GM12878 (cell line): ENCODE measurements around the gene EYA2. TPM values are rescaled to one million over a fixed set of nuclear protein-coding genes. Genes with fewer than 3 reads are reported as not detected.

Source experiments
- ATAC-seq: fragments of 200-7000 bp; cut with Tn5 transposase; 3 replicates; pipeline ENCODE4 v1.9.1; 2020; ENCODE audit warnings: mild to moderate bottlenecking, moderate library complexity
- BruUV-seq: library from RNA; stranded (reverse); fragments of 400-500 nt; replicated peaks from 2 replicates; lab custom pipeline; 2021; lab: Mats Ljungman, UMichigan
- CTCF ChIA-PET: fragments of 300-600 bp; sonication (Branson Sonifier 250); formaldehyde crosslinking; extraction: SDS; loops from one replicate; lab custom pipeline; 2021; ENCODE audit warnings: inconsistent platforms; lab: Yijun Ruan, JAX
- POLR2A ChIA-PET: fragments of 350-600 bp; formaldehyde crosslinking; extraction: SDS; loops from one replicate; lab custom pipeline; 2021; ENCODE audit warnings: inconsistent platforms; lab: Charles Lee
- RAD21 ChIA-PET: fragments of 300-600 bp; sonication (Branson Sonifier 250); formaldehyde crosslinking; loops from one replicate; lab custom pipeline; 2023; ENCODE audit warnings: antibody characterized with exemption; ENCODE audit not compliant: unreplicated experiment; lab: Charles Lee
- SMC1A ChIA-PET: fragments of 300-600 bp; sonication (Branson Sonifier 250); formaldehyde crosslinking; loops from one replicate; lab custom pipeline; 2023; ENCODE audit not compliant: unreplicated experiment, uncharacterized antibody; lab: Charles Lee
- DNase-seq: peaks from one replicate; pipeline ENCODE4 v3.0.0-alpha.2; 2011; ENCODE audit warnings: low read depth, low spot score
- FAIRE-seq: peaks from 3 replicates; lab custom pipeline; 2011; peaks lifted over from hg19 to GRCh38; lab: Jason Lieb, UNC
- H2AFZ ChIP-seq: 2 replicates; pipeline ENCODE4 v1.6.0; 2011; ENCODE audit warnings: low read depth, low read length, control low read depth; ENCODE audit not compliant: control insufficient read depth
- H3K27ac ChIP-seq: 2 replicates; pipeline ENCODE4 v1.5.1; 2011; ENCODE audit warnings: control low read depth; ENCODE audit not compliant: control insufficient read depth, insufficient read depth
- H3K27me3 ChIP-seq, 2 experiments: replicated peaks in 1 of 2; 2 replicates each; pipeline versions ENCODE4 v1.6.0 to v1.6.1; 2011; ENCODE audit warnings: low read length in 1 of 2; ENCODE audit not compliant: control insufficient read depth in 2 of 2, insufficient read depth in 2 of 2
- H3K36me3 ChIP-seq, 2 experiments: 2 replicates each; pipeline ENCODE4 v1.5.1; 2011; ENCODE audit warnings: low read length in 1 of 2; ENCODE audit not compliant: control insufficient read depth in 2 of 2, insufficient read depth in 2 of 2
- H3K4me1 ChIP-seq: 2 replicates; pipeline ENCODE4 v1.6.1; 2011; ENCODE audit warnings: mild to moderate bottlenecking, low read length, moderate library complexity, mixed read lengths; ENCODE audit not compliant: control insufficient read depth, insufficient read depth
- H3K4me2 ChIP-seq: 2 replicates; pipeline ENCODE4 v1.6.0; 2011; ENCODE audit warnings: control low read depth; ENCODE audit not compliant: control insufficient read depth, insufficient read depth
- H3K4me3 ChIP-seq: fragments of 200-600 bp; sonication (generic); 2 replicates; pipeline ENCODE4 v1.5.1; 2016
- H3K79me2 ChIP-seq: 2 replicates; pipeline ENCODE4 v1.6.0; 2011; ENCODE audit warnings: low read length; ENCODE audit not compliant: control insufficient read depth, insufficient read depth
- H3K9ac ChIP-seq: 2 replicates; pipeline ENCODE4 v1.8.0; 2011; ENCODE audit warnings: low read length, control low read depth, mixed read lengths; ENCODE audit not compliant: control insufficient read depth, insufficient read depth
- H3K9me3 ChIP-seq: replicated peaks from 3 replicates; pipeline ENCODE4 v1.5.1; 2011; ENCODE audit warnings: mild to moderate bottlenecking, low read length; ENCODE audit not compliant: control insufficient read depth, insufficient read depth
- H4K20me1 ChIP-seq: 2 replicates; pipeline ENCODE4 v1.6.0; 2011; ENCODE audit not compliant: control insufficient read depth, insufficient read depth
- CEBPZ ChIP-seq: fragments of 150-350 bp; IDR thresholded peaks from 2 replicates; pipeline ENCODE4 v1.6.1; 2016; ENCODE audit warnings: low read depth, low read length
- POU2F2 ChIP-seq: IDR thresholded peaks from 3 replicates; pipeline ENCODE4 v1.6.1; 2011; ENCODE audit warnings: low read depth, mild to moderate bottlenecking, low read length, borderline replicate concordance
- SIX5 ChIP-seq: IDR thresholded peaks from 2 replicates; pipeline ENCODE4 v1.6.1; 2011; ENCODE audit warnings: mild to moderate bottlenecking, low read depth, low read length, moderate library complexity; ENCODE audit not compliant: severe bottlenecking
- TCF12 ChIP-seq: IDR thresholded peaks from 2 replicates; pipeline ENCODE4 v1.6.1; 2011; ENCODE audit warnings: low read depth, mild to moderate bottlenecking, low read length
- USF2 ChIP-seq: IDR thresholded peaks from 2 replicates; pipeline ENCODE4 v1.6.1; 2011; ENCODE audit warnings: low read depth, low read length, improper control_type of control experiment, borderline replicate concordance
- ZNF622 ChIP-seq: fragments of 450-650 bp; IDR thresholded peaks from 2 replicates; pipeline ENCODE4 v1.6.1; 2017; ENCODE audit warnings: mild to moderate bottlenecking, inconsistent platforms
- ZSCAN29 ChIP-seq: fragments of 450-650 bp; IDR thresholded peaks from 2 replicates; pipeline ENCODE4 v1.6.1; 2017; ENCODE audit warnings: mild to moderate bottlenecking, moderate library complexity
- ZZZ3 ChIP-seq: IDR thresholded peaks from 2 replicates; pipeline ENCODE4 v1.6.1; 2011; ENCODE audit warnings: low read depth; ENCODE audit not compliant: control insufficient read depth, insufficient read length
- WGBS: methylation state at CpG from one replicate; pipeline ENCODE4 v1.1.6; 2016; ENCODE audit warnings: low lambda C conversion rate; ENCODE audit not compliant: insufficient replicate concordance, insufficient coverage; ENCODE audit errors: missing lambda C conversion rate; 5-methylcytosine and 5-hydroxymethylcytosine counted together
- in situ Hi-C: fragments of 300-500 bp; cut with MboI; formaldehyde crosslinking; loops from 9 replicates; pipeline ENCODE4 v1.14.3; 2018; ENCODE audit warnings: mixed read lengths
- intact Hi-C: fragments of 100-400 bp; cut with micrococcal nuclease; formaldehyde crosslinking; loops from one replicate; pipeline ENCODE4 v1.14.2; 2022; ENCODE audit not compliant: unreplicated experiment
- polyA plus RNA-seq, 11 experiments: library from polyadenylated mRNA; depleted of rRNA in 4 of 11; unstranded in 6 of 11; stranded (reverse) in 5 of 11; fragments of >200 nt; fragmentation: Nextera tagmentation in 4 of 11; fragmentation: Illumina TruSeq in 1 of 11; extraction: Ambion mirVana in 4 of 11; extraction: Trizol in 1 of 11; gene quantifications; 1 replicate in 1 of 11; 2 replicates in 10 of 11; pipeline versions ENCODE4 v1.2.1 to v1.2.3, GENCODE V29; 2011 to 2016; ENCODE audit warnings: inconsistent platforms in 2 of 11, missing spikeins in 2 of 11, low read depth in 1 of 11
- total RNA-seq, 4 experiments: library from RNA; depleted of rRNA in 3 of 4; stranded (reverse); fragments of >200 nt in 3 of 4; fragmentation: Illumina TruSeq in 1 of 4; extraction: Trizol in 1 of 4; gene quantifications; 2 replicates each; pipeline versions ENCODE4 v1.2.1 to v1.2.3, GENCODE V29; 2013 to 2021

Gene EYA2
- total and polyA plus RNA-seq, 10 of the 15 experiments (the other 5 are each of a cell fraction or from before 2014, with no cell fraction given) = 0.20 TPM; not detected in 9

GRCh38 chr20:47073766-47074475, 179.3 kb downstream of the EYA2 start:
- no peaks in the 10 kb centered on the region for H3K27me3 ChIP-seq
- H3K4me2 ChIP-seq = no peak overlapping the region
- ChIA-PET RAD21 (no interaction called here), CTCF (no interaction called here), POLR2A (no interaction called here), SMC1A (no interaction called here)
- peaks cover 2% of the 10 kb centered on the region; the same call in 1 of the 3 replicates for H3K9me3 ChIP-seq
- FAIRE-seq = no peak
- WGBS = 67% methylated on average over 16 of the region's 16 CpGs
- H3K36me3 ChIP-seq = no peaks in the 10 kb centered on the region
- TF ChIP-seq SIX5 (no peak), POU2F2 (no peak), USF2 (no peak), CEBPZ (no peak), ZZZ3 (no peak), ZSCAN29 (no peak), ZNF622 (no peak), TCF12 (no peak)
- H3K4me1 ChIP-seq = no peaks in the 10 kb centered on the region
- no peak overlapping the region for H3K27ac ChIP-seq
- ATAC-seq = no peak
- intact Hi-C loops = no loop called here
- H2AFZ ChIP-seq = no peak overlapping the region
- no peak overlapping the region for H3K4me3 ChIP-seq
- DNase-seq = no peak
- no peaks in the 10 kb centered on the region for H4K20me1 ChIP-seq
- H3K9ac ChIP-seq = no peak overlapping the region
- no TSS peak for BruUV-seq
- H3K79me2 ChIP-seq = no peaks in the 10 kb centered on the region
- in situ Hi-C loops = no loop called here
